RPMI7951 (cell line): ENCODE results near the gene PPL. TPM values are rescaled to one million over a fixed set of nuclear protein-coding genes. Genes with fewer than 3 reads are reported as not detected.

ENCODE experiments used
- DNase-seq: peaks from one replicate; pipeline ENCODE4 v3.0.0-alpha.2; 2012; ENCODE audit warnings: low read depth
- total RNA-seq: library from RNA; depleted of rRNA; stranded (reverse); fragments of >200 nt; shearing (Covaris generic); gene quantifications from 2 replicates; pipeline ENCODE4 v1.2.3, GENCODE V29; 2014

The PPL gene
- total RNA-seq, 1 experiment from 2014 or later, result 0.12 TPM

DNA sequence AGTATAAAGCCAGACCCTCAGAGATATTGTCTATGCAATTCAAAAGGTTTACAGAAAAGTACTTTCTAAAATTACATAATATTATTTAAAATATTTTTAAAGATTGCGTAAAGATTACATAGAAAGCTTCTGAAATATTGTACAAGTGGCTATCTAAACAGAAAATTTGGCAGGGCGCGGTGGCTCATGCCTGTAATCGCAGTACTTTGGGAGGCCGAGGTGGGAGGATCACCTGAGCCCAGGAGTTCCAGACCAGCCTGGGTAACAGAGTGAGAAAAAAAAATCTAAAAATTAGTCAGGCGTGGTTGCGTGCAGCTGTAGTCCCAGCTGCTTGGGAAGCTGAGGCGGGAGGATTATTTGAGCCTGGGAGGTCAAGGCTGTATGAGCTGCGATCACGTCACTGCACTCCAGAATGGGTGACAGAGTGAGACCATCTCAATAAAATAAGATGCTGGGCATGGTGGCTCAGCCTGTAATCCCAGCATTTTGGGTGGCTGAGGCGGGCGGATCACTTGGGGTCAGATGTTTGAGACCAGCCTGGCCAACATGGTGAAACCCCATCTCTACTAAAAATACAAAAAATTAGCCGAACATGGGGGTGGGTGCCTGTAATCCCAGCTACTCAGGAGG is 71.6 kb downstream of the PPL start:
- DNase-seq, result no peak

GRCh38 chr16:4864728-4865127 is 72.2 kb downstream of the PPL start:
- DNase-seq, result no peak

DNA sequence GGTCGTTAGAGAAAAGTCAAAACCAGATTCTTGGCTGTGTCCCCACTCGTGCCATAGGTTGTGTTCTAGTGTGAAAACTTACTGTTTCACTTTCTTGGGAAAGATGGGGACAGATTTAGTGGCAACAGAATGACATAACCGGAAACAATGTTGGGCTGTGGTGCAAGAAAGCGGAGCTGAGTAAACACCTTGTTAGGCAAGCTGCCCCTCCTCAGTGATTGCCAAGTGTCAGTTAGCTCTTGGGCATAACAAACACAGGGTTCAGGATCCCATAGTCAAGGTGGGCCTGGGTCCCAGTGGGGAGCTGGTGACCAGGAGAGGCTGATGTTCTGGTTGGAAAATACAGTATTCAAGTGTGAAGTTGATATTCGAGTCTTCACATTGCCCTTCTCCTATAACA is 74.3 kb downstream of the PPL start:
- DNase-seq, result no peak

GRCh38 chr16:4860727-4861342 is 76.1 kb downstream of the PPL start:
- DNase-seq, result no peak

- peak; percentile 32 for DNase-seq
Measured at GRCh38 chr16:4859900-4860255, 77.1 kb downstream of the PPL start.

DNA sequence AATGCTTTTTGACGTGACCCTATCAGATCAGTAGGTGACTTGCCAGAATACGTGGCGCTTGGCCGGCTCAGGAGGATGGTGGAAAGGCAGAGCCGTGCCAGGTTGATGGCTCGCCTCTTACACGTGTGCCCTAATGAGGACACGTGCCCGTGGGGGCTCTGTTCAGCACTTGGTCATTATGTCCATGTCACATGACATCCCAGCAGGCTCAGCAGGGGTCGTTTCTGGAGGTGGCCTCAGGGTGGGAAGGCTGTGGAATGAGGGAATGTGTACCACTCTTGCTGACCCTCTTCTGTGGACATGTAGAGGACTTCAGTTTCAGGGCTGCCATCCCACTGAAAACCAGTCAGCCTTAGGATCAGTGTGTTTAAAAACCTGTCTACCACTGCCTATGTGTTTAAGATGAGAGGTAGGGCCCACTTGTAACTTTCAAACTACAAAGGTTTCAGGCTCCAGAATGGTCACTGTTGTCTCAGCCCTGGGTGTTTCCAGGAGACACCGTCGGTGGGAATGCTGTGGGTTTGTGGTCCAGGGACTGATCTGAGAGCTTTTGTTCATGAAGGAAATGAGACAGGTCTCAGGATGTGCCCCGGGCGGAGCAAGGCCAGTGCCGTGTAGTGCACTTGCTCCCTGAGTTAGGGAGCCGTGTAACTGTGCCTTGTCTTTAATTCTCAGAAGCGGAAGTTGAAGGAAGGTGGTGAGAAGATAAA is 77.6 kb downstream of the PPL start:
- peak; percentile 35 for DNase-seq

GRCh38 chr16:4855804-4856203 is 81.1 kb downstream of the PPL start:
- DNase-seq, result no peak

GRCh38 chr16:4855371-4855770 is 81.6 kb downstream of the PPL start:
- DNase-seq, result no peak

DNA sequence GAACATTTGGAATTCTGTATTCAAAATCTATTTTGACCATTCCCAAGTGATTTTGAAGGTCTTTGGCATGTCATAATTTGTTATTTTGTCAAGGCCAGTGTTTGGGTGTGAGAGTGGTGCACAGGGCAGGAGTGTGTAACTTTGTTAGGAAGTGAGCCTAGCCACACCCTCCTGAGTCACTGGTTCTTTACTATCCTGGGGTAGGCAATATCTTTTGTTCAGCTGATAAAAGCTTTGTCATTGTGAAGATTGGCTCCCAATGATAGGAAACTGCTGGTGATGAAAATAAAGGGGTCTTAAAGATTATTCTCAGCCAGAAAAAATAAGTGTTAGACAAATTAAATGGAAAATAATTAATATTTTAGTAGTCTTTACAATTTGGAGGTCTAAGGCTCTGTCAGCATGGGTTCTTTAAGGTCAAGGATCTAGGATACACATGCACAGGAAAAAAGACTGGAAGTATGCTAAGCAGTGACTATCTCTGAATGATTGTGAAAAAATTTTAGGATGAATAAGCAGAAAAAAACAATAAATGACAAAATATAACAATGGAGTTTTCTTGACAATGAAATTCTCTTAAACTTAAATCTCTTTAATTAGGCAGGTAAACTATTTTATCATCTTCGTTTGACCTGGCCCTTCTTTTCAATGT is 84.6 kb downstream of the PPL start:
- DNase-seq, result peak; percentile 28

DNA sequence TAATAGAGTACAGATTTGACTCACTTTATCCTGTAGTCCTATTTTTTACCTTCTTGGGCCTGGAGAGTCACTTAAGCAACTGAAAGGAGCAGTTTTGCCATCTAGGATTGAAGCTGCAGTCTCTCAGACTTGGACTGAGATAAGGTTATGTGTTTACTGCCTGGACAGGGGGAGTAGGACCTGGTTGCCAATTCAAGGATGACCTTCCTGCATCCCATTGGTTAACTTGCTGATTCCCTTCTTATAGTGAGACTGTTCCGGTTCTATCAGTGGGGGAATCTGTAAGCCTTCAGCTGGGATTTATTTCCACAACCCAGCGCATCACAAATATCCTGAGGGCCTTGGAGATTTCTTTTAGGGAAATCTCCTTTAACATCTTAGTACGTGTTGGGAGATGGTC is 86.7 kb downstream of the PPL start:
- peak; percentile 11 for DNase-seq

GRCh38 chr16:4847774-4848587 is 89.0 kb downstream of the PPL start:
- peak; percentile 72 for DNase-seq

GRCh38 chr16:4846901-4847773 is 89.8 kb downstream of the PPL start, which contains the start of the genes GLYR1 and UBN1:
Gene GLYR1, minus strand, starts transcription at chr16:4847288. Its CDS starts 23 bp downstream, at chr16:4847265.
Gene UBN1, plus strand, starts transcription at chr16:4847481. Its CDS starts 5,437 bp downstream, at chr16:4852918.
- peak; percentile 94 for DNase-seq

GRCh38 chr16:4846503-4846900 is 90.4 kb downstream of the PPL start:
- peak; percentile 63 for DNase-seq

DNA sequence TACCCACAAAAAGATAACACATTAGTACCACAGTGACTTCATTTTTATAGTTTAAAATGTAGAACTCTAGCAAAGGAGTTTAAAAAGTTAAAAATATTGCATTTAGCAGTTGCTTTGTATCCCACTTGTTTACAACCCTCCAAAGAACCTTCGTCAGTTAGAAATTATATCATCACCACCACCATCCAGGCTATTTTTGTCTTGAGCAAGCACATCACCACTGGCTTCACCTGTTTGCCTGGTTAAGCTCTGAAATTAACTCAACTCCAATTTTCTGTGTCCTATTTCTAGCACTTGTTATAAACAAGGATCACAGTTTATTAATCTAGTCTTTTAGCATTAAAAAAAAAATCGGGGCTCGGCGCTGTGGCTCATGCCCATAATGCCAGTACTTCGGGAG is 96.0 kb downstream of the PPL start:
- DNase-seq, result no peak

DNA sequence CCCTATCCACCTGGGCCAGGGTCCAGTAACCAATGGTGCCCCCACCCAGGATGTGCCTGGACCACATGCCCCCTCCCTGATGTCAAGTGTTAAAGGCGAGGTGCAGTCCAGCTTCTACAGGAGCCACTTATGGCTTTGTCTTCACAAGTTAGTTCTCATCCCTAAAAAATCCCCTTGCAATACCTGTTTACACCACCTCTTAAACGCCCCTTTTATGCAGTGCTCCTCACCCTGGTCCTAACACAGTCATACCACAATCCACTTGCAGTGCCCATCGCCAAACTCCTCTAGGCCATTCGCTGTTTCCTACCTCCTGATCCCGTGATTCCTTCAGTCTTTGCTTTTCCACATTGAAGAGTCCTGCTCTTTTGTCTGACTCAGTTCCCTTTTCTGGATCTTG is 97.0 kb downstream of the PPL start:
- DNase-seq, result no peak

GRCh38 chr16:4837733-4838501 is 99.0 kb downstream of the PPL start:
- DNase-seq, result no peak

DNA sequence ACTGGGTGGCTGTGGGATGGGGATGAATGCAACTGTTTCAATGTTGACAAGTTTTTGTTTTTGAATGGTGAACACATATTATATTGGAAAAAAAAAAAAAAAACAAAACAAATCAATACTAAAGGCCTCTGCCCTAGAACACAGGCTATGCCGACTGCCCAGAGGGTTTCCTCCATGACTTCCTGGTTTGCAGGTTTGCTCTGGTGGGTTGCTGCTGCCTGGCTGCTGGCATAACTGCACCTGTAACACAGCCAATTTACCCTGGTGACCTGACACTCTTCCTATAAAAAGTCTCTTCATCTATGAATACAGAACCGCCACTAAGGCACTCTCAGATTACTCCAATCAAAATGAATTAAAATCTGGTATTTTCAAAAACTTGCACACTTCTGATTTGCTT is 100.2 kb downstream of the PPL start:
- no peak for DNase-seq

DNA sequence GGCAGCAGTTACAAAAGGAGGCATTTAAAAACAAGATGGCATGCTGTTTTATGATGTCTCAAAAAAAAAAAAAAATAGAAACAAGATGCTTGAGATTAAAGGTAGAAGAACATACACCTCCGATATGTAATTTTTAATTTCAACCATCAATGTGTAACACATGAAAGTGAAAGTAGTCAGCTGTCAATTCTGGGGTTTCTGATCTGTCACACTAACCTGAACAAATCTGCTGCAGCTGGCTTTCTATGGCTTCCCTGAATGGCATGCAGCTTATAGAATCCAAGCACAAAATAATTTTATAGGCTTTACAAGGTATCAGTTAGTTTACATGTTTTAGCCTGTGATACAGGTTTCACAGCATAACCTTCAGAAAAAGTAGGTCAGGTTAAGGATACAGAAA is 103.4 kb downstream of the PPL start:
- DNase-seq, result no peak

DNA sequence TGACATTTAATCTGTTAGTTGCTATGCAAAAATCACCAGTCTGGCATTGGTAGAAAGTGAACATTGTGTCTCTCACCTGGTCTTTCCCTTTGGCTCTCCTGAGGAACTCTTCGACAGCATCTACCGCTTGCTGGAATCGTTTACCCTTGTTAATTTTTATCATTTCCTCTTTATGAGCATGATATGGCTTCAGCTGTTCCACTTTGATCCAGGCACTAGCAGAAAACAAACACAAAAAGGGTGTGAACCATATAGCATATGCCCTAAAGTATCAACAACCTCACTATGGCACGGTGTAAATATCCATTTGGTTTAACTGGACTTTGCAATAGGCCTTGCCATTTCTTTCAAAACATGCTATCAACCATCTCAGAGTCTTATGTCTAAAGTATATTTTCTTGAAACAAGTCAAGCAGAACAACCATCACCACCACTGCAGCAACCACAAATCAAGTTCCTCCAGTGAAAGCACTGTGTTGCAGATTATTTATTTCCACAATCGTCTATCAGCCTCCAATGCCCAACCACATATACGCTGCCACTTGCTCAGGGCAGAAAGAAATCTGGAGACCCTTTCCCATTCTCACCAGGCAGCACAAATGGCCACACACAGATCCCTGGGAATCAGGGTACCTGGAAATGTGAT is 104.1 kb downstream of the PPL start:
- DNase-seq, result no peak
